DMS53 treated with DMSO at 0.1 percent for 48 hours (cell line): Measurements from ENCODE around the gene INF2.

Source experiments
- DNase-seq: peaks from one replicate; lab custom pipeline; 2025; ENCODE audit not compliant: unreplicated experiment; lab: John Stamatoyannopoulos, UW

The INF2 gene

GRCh38 chr14:104732931-104733681, 43.7 kb downstream of the INF2 start:
- no peak for DNase-seq

GRCh38 chr14:104734051-104734587, 44.7 kb downstream of the INF2 start:
- DNase-seq, result no peak

- no peak for DNase-seq
These were observed 45.2 kb downstream of the INF2 start for GRCh38 chr14:104734601-104734990.

- no peak for DNase-seq
These were observed 45.8 kb downstream of the INF2 start for GRCh38 chr14:104734991-104735779.

- no peak for DNase-seq
These were observed 46.6 kb downstream of the INF2 start for GRCh38 chr14:104735830-104736642.

- no peak for DNase-seq
These were observed 49.1 kb downstream of the INF2 start for GRCh38 chr14:104738375-104739019.

- no peak for DNase-seq
These were observed 49.6 kb downstream of the INF2 start for GRCh38 chr14:104739026-104739425.

- DNase-seq, result no peak
These were observed 50.4 kb downstream of the INF2 start for GRCh38 chr14:104739546-104740516.

GRCh38 chr14:104741108-104741802, 51.8 kb downstream of the INF2 start:
- DNase-seq, result no peak

GRCh38 chr14:104741803-104742251, 52.4 kb downstream of the INF2 start:
- no peak for DNase-seq

GRCh38 chr14:104742586-104743455, 53.4 kb downstream of the INF2 start:
- DNase-seq, result no peak

GRCh38 chr14:104743461-104744380, 54.3 kb downstream of the INF2 start:
- DNase-seq, result no peak

GRCh38 chr14:104744484-104744883, 55.1 kb downstream of the INF2 start:
- DNase-seq, result no peak

- DNase-seq, result no peak
These were observed 56.0 kb downstream of the INF2 start for GRCh38 chr14:104745431-104745830.

- DNase-seq, result no peak
These were observed 56.7 kb downstream of the INF2 start for GRCh38 chr14:104746071-104746545.

- no peak for DNase-seq
These were observed 57.6 kb downstream of the INF2 start for GRCh38 chr14:104746934-104747481.
